ENCODE measurements around the gene LTV1. TPM values are rescaled to one million over a fixed set of nuclear protein-coding genes. Genes with fewer than 3 reads are reported as not detected.
A peak's percentile ranks its signal among the peaks of the same experiment; 100 is the strongest.
"Not testable (repeated sequence)": the region's sequence is repeated elsewhere in the genome, so short reads cannot be mapped to it uniquely, and the experiment has no call there.

The LTV1 gene
- total RNA-seq (2021) (15.4 and 18.3 TPM in 2 replicates), Bru-seq, nascent RNA (percentile 94 among the genes with signal in this experiment), BruChase-seq, experiment 1, labeled RNA remaining after a 2-hour chase (percentile 88 among the genes with signal in this experiment), BruChase-seq, experiment 2, labeled RNA remaining after a 6-hour chase (percentile 91 among the genes with signal in this experiment)
- long read RNA-seq, transcript LTV1-201 (11 exons, 1,847 nt), result major isoform, 38 of 42 reads
- long read RNA-seq, partial matches to known transcripts, result 2 of 42 reads
- long read RNA-seq, other reads (novel, unspliced or antisense), result 2 of 42 reads

GRCh38 chr6:143842902-143843676 is at the start of gene LTV1:
Gene LTV1, plus strand, starts transcription at chr6:143843338. Its CDS starts 140 bp downstream, at chr6:143843478.
- Histone ChIP-seq H3K27ac (peak within 1 kb of the TSS; percentile 72), H3K4me1 (replicated peaks; ENCODE audit: insufficient read depth) (peaks cover 17% of the 10 kb centered on the region; the same call in 1 of the 2 replicates), H3K27me3 (ENCODE audit: insufficient read depth, low read depth) (no peaks in the 10 kb centered on the region), H3K4me3 (peak within 1 kb of the TSS; percentile 94), H3K9me2 (ENCODE audit: insufficient read depth) (no peaks in the 10 kb centered on the region), H3K4me2 (peak within 1 kb of the TSS; percentile 91), H3F3A (ENCODE audit: insufficient read depth, low read depth) (no peaks in the 10 kb centered on the region), H3K79me2 (ENCODE audit: low read depth) (peaks cover 29% of the 10 kb centered on the region), H4K20me1 (ENCODE audit: insufficient read depth) (no peaks in the 10 kb centered on the region), H2AFZ (peak within 1 kb of the TSS; percentile 98), H3K9me3 (ENCODE audit: insufficient read depth, low read depth) (no peaks in the 10 kb centered on the region), H3K36me3 (ENCODE audit: low read depth) (peaks cover 32% of the 10 kb centered on the region)
- TF ChIP-seq CTCF (conservative IDR thresholded peaks at IDR 0.05) (no peak), EZH2 (IDR thresholded peaks at IDR 0.05; ENCODE audit: low read depth) (no peak)
- intact Hi-C loops (cut with micrococcal nuclease; ENCODE audit: unreplicated experiment), result loop anchor here (1.0 to 5.0 kb wide), 6 partner anchors 98 to 374 kb away; partner anchors contain the start of gene PLAGL1
- DNase-seq, result peak; percentile 87 to 92
- BruUV-seq (replicated peaks), result no TSS peak
- ChIA-PET POLR2A (ENCODE audit: unreplicated experiment) (interaction anchor here (0.5 to 0.7 kb wide), 8 partner anchors 36 to 1820 kb away, joined by 3 to 10 read pairs (median 4); no protein-coding TSS in a partner anchor), CTCF (interaction anchor here (1.8 kb wide), 1 partner anchor 97 kb away, joined by 4 read pairs; no protein-coding TSS in a partner anchor)

GRCh38 chr6:143796551-143796950 is 46.6 kb upstream of the LTV1 start:
- H4K20me1 ChIP-seq (ENCODE audit: insufficient read depth); BruUV-seq (replicated peaks); H3F3A ChIP-seq (ENCODE audit: insufficient read depth, low read depth); H3K4me3 ChIP-seq; H3K4me2 ChIP-seq; intact Hi-C loops (cut with micrococcal nuclease; ENCODE audit: unreplicated experiment); H3K79me2 ChIP-seq (ENCODE audit: low read depth); DNase-seq; H3K9me2 ChIP-seq (ENCODE audit: insufficient read depth); H3K36me3 ChIP-seq (ENCODE audit: low read depth); H3K27me3 ChIP-seq (ENCODE audit: insufficient read depth, low read depth); H3K4me1 ChIP-seq (replicated peaks; ENCODE audit: insufficient read depth); H3K9me3 ChIP-seq (ENCODE audit: insufficient read depth, low read depth); H2AFZ ChIP-seq; CTCF ChIA-PET; POLR2A ChIA-PET (ENCODE audit: unreplicated experiment); H3K27ac ChIP-seq: not testable (repeated sequence)

DNA sequence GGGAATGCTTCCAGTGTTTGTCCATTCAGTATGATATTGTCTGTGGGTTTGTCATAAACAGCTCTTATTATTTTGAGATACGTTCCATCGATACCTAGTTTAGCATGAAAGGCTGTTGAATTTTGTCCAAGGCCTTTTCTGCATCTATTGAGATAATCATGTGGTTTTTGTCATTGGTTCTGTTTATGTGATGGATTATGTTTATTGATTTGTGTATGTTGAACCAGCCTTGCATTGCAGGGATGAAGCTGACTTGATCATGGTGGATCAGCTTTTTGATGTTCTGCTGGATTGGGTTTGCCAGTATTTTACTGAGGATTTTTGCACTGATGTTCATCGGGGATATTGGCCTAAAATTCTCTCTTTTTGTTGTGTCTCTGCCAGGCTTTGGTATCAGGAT is 44.7 kb upstream of the LTV1 start:
- H3K4me3 ChIP-seq; BruUV-seq (replicated peaks); H4K20me1 ChIP-seq (ENCODE audit: insufficient read depth); H3K9me2 ChIP-seq (ENCODE audit: insufficient read depth); H3K4me2 ChIP-seq; CTCF ChIA-PET; H3K27ac ChIP-seq; H3F3A ChIP-seq (ENCODE audit: insufficient read depth, low read depth); H3K36me3 ChIP-seq (ENCODE audit: low read depth); H2AFZ ChIP-seq; H3K79me2 ChIP-seq (ENCODE audit: low read depth); intact Hi-C loops (cut with micrococcal nuclease; ENCODE audit: unreplicated experiment); H3K4me1 ChIP-seq (replicated peaks; ENCODE audit: insufficient read depth); H3K27me3 ChIP-seq (ENCODE audit: insufficient read depth, low read depth); DNase-seq; H3K9me3 ChIP-seq (ENCODE audit: insufficient read depth, low read depth); POLR2A ChIA-PET (ENCODE audit: unreplicated experiment): not testable (repeated sequence)

GRCh38 chr6:143802833-143803565 is 40.1 kb upstream of the LTV1 start:
- H3K4me1 ChIP-seq (replicated peaks; ENCODE audit: insufficient read depth), result no peaks in the 10 kb centered on the region
- DNase-seq, result no peak
- ChIA-PET CTCF (no interaction called here), POLR2A (ENCODE audit: unreplicated experiment) (no interaction called here)
- BruUV-seq (replicated peaks), result no TSS peak
- no peaks in the 10 kb centered on the region for H3F3A ChIP-seq (ENCODE audit: insufficient read depth, low read depth)
- H3K79me2 ChIP-seq (ENCODE audit: low read depth), result no peaks in the 10 kb centered on the region
- intact Hi-C loops (cut with micrococcal nuclease; ENCODE audit: unreplicated experiment), result no loop called here
- H3K27me3 ChIP-seq (ENCODE audit: insufficient read depth, low read depth), result no peaks in the 10 kb centered on the region
- TF ChIP-seq CTCF (conservative IDR thresholded peaks at IDR 0.05) (no peak), EZH2 (IDR thresholded peaks at IDR 0.05; ENCODE audit: low read depth) (no peak)
- H3K27ac ChIP-seq, result no peak overlapping the region
- H4K20me1 ChIP-seq (ENCODE audit: insufficient read depth), result no peaks in the 10 kb centered on the region
- no peaks in the 10 kb centered on the region for H3K9me2 ChIP-seq (ENCODE audit: insufficient read depth)
- H3K4me3 ChIP-seq, result no peak overlapping the region
- no peak overlapping the region for H2AFZ ChIP-seq
- H3K9me3 ChIP-seq (ENCODE audit: insufficient read depth, low read depth), result no peaks in the 10 kb centered on the region
- H3K36me3 ChIP-seq (ENCODE audit: low read depth), result 0 out of 2 replicates have a peak, but pooled peaks cover 2% of the 10 kb centered on the region
- no peak overlapping the region for H3K4me2 ChIP-seq

Measured in PC-9 (cell line).